GM12892 (cell line): ENCODE results near the gene HSD11B2.

Source experiments
- POLR2A ChIP-seq: IDR thresholded peaks from 2 replicates; pipeline ENCODE4 v1.6.1; 2011; ENCODE audit warnings: low read depth, low read length, control low read depth
- POLR2AphosphoS5 ChIP-seq: IDR thresholded peaks from 2 replicates; pipeline ENCODE4 v1.6.1; 2011; ENCODE audit warnings: low read depth, low read length, control low read depth
- TAF1 ChIP-seq: IDR thresholded peaks from 2 replicates; pipeline ENCODE4 v1.6.1; 2011; ENCODE audit warnings: low read depth, mild to moderate bottlenecking, control low read depth, low read length, borderline replicate concordance

DNA sequence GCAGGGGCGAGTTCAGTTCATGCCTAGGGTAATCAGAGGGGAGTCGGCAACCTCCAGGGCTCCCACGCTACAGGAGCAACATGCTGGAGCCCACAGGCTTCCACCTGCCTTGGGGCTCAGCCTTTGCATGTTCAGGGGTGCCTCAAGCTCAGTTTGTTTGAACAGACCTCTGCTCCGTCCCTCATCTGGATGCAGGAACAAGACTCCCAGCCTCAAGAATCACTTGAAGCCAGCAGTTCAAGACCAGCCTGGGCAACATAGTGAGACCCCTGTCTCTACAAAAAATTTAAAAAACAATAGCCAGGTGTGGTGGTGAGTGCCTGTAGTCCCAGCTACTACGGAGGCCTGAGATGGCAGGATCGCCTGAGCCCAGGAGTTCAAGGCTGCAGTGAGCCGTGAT, 4.9 kb upstream of the HSD11B2 start:
- no peak for TF ChIP-seq POLR2A
- TF ChIP-seq TAF1 = no peak
- TF ChIP-seq POLR2AphosphoS5 = no peak
